ENCODE data around the gene IL17A. TPM values are rescaled to one million over a fixed set of nuclear protein-coding genes. Genes with fewer than 3 reads are reported as not detected.
A peak's percentile ranks its signal among the peaks of the same experiment; 100 is the strongest.

The IL17A gene
- total RNA-seq, 6 experiments from 2014 or later = not detected

DNA sequence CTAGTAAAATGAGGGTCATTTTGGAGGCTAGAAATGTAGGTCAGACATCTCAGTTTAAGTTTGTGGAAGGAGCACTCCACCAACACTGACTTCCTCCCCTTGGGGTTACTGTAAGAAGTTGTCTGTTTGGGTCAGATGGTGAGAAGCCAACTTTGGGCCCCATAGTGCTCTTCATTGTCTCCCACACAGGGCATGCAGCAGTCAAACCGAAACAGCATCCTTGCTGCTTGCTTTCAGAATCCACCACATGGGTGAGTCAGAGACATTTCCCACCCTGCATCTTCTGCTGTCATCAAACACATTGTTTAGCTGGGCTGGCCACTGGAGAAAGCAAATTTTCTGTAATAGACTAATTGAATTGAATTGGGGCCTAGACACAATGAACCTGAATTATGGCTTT is 41.3 kb downstream of the IL17A start:
- intact Hi-C loops (cut with DNase I) = no loop called here
- Histone ChIP-seq H3K9me3 (no peaks in the 10 kb centered on the region), H3K27ac (no peak overlapping the region), H3K4me3 (no peak overlapping the region), H3K27me3 (no peaks in the 10 kb centered on the region), H3K4me1 (no peaks in the 10 kb centered on the region), H3K36me3 (no peaks in the 10 kb centered on the region)
- DNase-seq (no peak), ATAC-seq (no peak)
- no peak for TF ChIP-seq POLR2A (IDR thresholded peaks at IDR 0.05)
- TF ChIP-seq, protein P1, sequence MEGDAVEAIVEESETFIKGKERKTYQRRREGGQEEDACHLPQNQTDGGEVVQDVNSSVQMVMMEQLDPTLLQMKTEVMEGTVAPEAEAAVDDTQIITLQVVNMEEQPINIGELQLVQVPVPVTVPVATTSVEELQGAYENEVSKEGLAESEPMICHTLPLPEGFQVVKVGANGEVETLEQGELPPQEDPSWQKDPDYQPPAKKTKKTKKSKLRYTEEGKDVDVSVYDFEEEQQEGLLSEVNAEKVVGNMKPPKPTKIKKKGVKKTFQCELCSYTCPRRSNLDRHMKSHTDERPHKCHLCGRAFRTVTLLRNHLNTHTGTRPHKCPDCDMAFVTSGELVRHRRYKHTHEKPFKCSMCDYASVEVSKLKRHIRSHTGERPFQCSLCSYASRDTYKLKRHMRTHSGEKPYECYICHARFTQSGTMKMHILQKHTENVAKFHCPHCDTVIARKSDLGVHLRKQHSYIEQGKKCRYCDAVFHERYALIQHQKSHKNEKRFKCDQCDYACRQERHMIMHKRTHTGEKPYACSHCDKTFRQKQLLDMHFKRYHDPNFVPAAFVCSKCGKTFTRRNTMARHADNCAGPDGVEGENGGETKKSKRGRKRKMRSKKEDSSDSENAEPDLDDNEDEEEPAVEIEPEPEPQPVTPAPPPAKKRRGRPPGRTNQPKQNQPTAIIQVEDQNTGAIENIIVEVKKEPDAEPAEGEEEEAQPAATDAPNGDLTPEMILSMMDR (IDR thresholded peaks at IDR 0.05) = no peak
- 60% methylated on average over 1 of the region's 1 CpG for WGBS (ENCODE audit: insufficient coverage, low coverage, low lambda C conversion rate, missing lambda C conversion rate)

DNA sequence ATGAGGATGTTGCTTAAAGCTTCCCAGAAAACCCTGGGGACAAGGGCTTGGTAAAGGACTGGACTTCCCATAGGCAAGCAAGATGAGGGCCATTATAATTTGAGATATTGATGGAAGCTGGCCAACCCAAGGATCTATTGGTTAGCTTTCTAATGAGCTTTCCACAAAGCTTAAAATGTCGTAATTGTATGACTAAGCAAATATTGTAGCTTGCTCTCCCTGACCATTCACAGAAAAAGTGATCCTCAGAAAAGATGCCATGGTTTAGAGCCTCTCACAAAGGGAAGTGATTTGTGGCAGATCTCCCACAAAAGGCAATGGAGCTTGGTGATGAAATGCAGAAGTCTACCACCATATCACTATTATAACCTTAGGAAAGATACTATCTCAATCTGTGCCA is 44.5 kb downstream of the IL17A start:
- TF ChIP-seq, protein P1 (IDR thresholded peaks at IDR 0.05) = no peak
- ATAC-seq = no peak
- no peak for DNase-seq
- intact Hi-C loops (cut with DNase I) = no loop called here
- no peaks in the 10 kb centered on the region for H3K27me3 ChIP-seq
- no peak overlapping the region for H3K4me3 ChIP-seq
- H3K27ac ChIP-seq = no peak overlapping the region
- no peaks in the 10 kb centered on the region for H3K9me3 ChIP-seq
- peaks cover 0 to 4% (median 0%) of the 10 kb centered on the region in 4 donors for H3K4me1 ChIP-seq
- no peaks in the 10 kb centered on the region for H3K36me3 ChIP-seq
- WGBS (ENCODE audit: insufficient coverage, low coverage, low lambda C conversion rate, missing lambda C conversion rate) = no CpG with 5 or more reads among the region's 1 CpG

DNA sequence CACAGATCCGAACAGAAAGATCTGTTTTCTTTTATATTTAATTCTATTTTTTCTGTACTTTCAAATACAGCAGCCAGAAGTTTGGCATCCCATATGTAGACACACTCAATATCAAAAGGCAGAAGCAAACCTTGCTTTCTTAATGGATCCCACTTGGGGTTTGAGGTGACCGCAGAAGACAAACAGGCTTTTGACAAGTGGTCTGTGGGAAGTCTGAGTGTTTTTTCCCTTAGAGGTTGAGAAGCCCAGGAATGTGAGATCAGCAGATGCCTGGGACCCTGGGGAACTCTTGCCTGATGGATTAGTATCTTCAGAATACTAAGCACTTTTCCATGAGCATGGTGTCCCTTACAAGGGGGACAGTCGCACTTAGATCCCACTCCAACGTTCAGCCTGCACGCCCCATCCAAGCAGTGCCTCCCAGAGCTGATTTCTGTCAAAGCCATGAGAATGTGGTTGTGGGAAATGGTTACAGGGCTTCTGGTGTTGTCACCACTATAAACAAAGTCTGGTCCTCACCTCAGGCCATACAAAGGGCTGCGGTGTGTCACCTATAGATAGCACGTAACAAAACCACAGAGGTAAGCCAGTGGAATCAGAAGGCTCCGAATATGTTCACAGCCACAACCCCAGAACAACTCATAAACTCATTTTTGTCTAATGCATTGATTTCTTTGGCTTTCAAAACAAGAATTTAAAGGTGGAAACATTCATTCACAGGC is 45.4 kb downstream of the IL17A start:
- TF ChIP-seq, protein P1 (IDR thresholded peaks at IDR 0.05) = no peak
- TF ChIP-seq POLR2A (IDR thresholded peaks at IDR 0.05) = no peak
- Histone ChIP-seq H3K4me3 (no peak overlapping the region), H3K36me3 (no peaks in the 10 kb centered on the region), H3K27ac (no peak overlapping the region), H3K27me3 (no peaks in the 10 kb centered on the region), H3K4me1 (peaks cover 0 to 4% (median 0%) of the 10 kb centered on the region in 4 donors), H3K9me3 (no peaks in the 10 kb centered on the region)
- WGBS (ENCODE audit: insufficient coverage, low coverage, low lambda C conversion rate, missing lambda C conversion rate) = 87% methylated on average over 5 of the region's 8 CpGs
- no peak for ATAC-seq
- DNase-seq = no peak
- intact Hi-C loops (cut with DNase I) = no loop called here

DNA sequence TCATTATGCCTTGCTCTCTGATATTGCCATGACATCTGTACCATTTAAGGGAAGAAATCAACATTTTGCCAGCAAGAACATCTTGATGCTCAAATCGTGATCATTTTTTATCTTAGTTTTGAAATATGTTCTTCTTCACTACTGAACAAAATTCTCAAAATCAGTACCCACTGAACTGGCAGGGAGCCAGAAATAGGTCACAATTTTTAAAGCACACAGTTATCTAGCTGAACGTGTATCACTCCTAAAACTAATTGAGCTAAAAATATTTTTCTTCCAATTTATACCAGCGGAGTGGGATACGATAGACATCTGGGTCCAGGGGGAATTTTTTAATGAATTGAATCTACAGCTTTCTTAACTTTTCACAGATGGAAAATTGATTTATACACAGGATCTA is 46.8 kb downstream of the IL17A start:
- 57% methylated on average over 4 of the region's 4 CpGs for WGBS (ENCODE audit: insufficient coverage, low coverage, low lambda C conversion rate, missing lambda C conversion rate)
- no peak overlapping the region for H3K27ac ChIP-seq
- no peak for TF ChIP-seq POLR2A (IDR thresholded peaks at IDR 0.05)
- no peaks in the 10 kb centered on the region for H3K9me3 ChIP-seq
- H3K27me3 ChIP-seq = no peaks in the 10 kb centered on the region
- DNase-seq (no peak), ATAC-seq (no peak)
- intact Hi-C loops (cut with DNase I) = no loop called here
- H3K4me3 ChIP-seq = no peak overlapping the region
- no peaks in the 10 kb centered on the region for H3K36me3 ChIP-seq
- peaks cover 0 to 4% (median 0%) of the 10 kb centered on the region in 4 donors for H3K4me1 ChIP-seq

DNA sequence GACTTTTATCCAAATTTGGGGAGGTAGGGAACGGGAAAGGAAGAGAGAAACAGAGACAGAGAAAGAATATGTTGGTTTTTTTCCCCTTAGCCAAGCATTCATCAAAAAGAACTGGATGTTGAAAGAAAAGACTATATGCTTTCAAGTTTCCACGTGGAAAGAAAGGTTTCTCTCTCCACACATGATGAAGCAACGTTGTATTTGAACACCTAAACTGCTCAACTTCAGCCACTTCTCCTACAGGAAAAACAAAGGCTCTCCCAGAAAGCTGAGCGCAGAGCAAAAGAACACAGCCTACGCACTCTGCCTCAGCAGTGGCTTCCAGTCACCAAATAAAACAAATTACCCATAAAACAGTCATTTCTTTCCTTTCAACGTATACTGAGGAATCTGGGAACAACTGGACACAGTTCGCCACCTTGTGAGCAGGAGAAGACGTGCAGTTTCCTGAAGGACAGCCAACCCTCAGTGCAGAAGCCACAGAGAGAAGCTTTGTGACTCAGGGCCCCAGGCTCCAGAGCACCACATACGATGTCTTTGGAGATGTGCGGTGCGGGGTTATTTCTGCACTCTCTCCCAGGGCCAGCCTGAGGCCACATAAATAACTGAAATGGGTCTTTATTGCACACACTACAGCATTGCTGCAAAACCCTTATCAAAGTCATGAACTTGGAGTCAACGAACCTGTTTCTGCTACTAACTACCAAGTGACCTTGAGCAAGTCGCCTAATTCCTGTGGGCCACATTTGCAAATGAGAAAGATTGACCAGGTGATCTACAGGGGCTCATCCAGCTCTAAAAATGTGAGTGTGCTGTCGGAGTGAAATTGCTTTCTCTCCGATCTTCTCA is 48.0 kb downstream of the IL17A start:
- no peaks in the 10 kb centered on the region for H3K36me3 ChIP-seq
- no peak overlapping the region for H3K4me3 ChIP-seq

More for the DNA sequence above, 48.0 kb downstream of the IL17A start:
- Histone ChIP-seq H3K27me3 (no peaks in the 10 kb centered on the region), H3K9me3 (no peaks in the 10 kb centered on the region), H3K27ac (no peak overlapping the region), H3K4me1 (peaks cover 0 to 4% (median 0%) of the 10 kb centered on the region in 4 donors)
- peak; percentile 94 to 98 (median 94) for ATAC-seq
- peak in 2 of 3 donors; percentile 21 to 52 for DNase-seq
- intact Hi-C loops (cut with DNase I) = no loop called here
- 30% methylated on average over 15 of the region's 15 CpGs for WGBS (ENCODE audit: insufficient coverage, low coverage, low lambda C conversion rate, missing lambda C conversion rate)
- TF ChIP-seq, protein P1 (IDR thresholded peaks at IDR 0.05) = peak; percentile 47 to 59 (median 58)
- TF ChIP-seq POLR2A (IDR thresholded peaks at IDR 0.05) = no peak
